H1 (cell line): Measurements from ENCODE around the gene SLC27A2. TPM values are rescaled to one million over a fixed set of nuclear protein-coding genes. Genes with fewer than 3 reads are reported as not detected.
"Not testable (repeated sequence)": the region's sequence is repeated elsewhere in the genome, so short reads cannot be mapped to it uniquely, and the experiment has no call there.

Experiments used
- CTCF ChIA-PET: fragments of 300-600 bp; sonication (Branson Sonifier 250); formaldehyde crosslinking; loops from one replicate; lab custom pipeline; 2021; ENCODE audit not compliant: partially characterized antibody; lab: Charles Lee
- POLR2A ChIA-PET: fragments of 300-600 bp; sonication (Branson Sonifier 250); formaldehyde crosslinking; loops from one replicate; lab custom pipeline; 2021; ENCODE audit warnings: inconsistent platforms; ENCODE audit not compliant: partially characterized antibody; lab: Charles Lee
- DNase-seq, 2 experiments: peaks; one replicate each; pipeline versions ENCODE4 v3.0.0 to v3.0.0-alpha.2; 2010 to 2022; ENCODE audit warnings: low spot score in 2 of 2, low read depth in 1 of 2, mixed read lengths in 1 of 2
- FAIRE-seq: peaks from 2 replicates; lab custom pipeline; 2011; peaks lifted over from hg19 to GRCh38; lab: Jason Lieb, UNC
- H2AFZ ChIP-seq: 2 replicates; pipeline ENCODE4 v1.8.1; 2012; ENCODE audit warnings: low read length, inconsistent platforms
- H2AK5ac ChIP-seq: 2 replicates; pipeline ENCODE4 v1.6.1; 2013; ENCODE audit warnings: low read depth, low read length
- H2BK120ac ChIP-seq: replicated peaks from 2 replicates; pipeline ENCODE3; 2013; ENCODE audit warnings: low read depth, low read length, inconsistent platforms
- H2BK12ac ChIP-seq: 2 replicates; pipeline ENCODE4 v1.6.1; 2013; ENCODE audit warnings: low read depth, low read length
- H2BK15ac ChIP-seq: 2 replicates; pipeline ENCODE4 v1.6.1; 2013; ENCODE audit warnings: low read length
- H2BK20ac ChIP-seq: 2 replicates; pipeline ENCODE4 v1.6.1; 2013; ENCODE audit warnings: low read length
- H2BK5ac ChIP-seq: 2 replicates; pipeline ENCODE4 v1.6.1; 2013; ENCODE audit warnings: low read depth, low read length
- H3K14ac ChIP-seq: 2 replicates; pipeline ENCODE4 v1.6.1; 2013; ENCODE audit warnings: inconsistent platforms; ENCODE audit not compliant: insufficient read length
- H3K18ac ChIP-seq: 2 replicates; pipeline ENCODE4 v1.6.1; 2013; ENCODE audit warnings: low read length; ENCODE audit errors: extremely low read depth
- H3K23ac ChIP-seq: 2 replicates; pipeline ENCODE4 v1.6.1; 2013; ENCODE audit warnings: inconsistent platforms; ENCODE audit not compliant: insufficient read length
- H3K23me2 ChIP-seq: 2 replicates; pipeline ENCODE4 v1.6.1; 2013; ENCODE audit warnings: low read depth, low read length
- H3K27ac ChIP-seq: 2 replicates; pipeline ENCODE4 v1.6.1; 2011; ENCODE audit warnings: low read depth, low read length, inconsistent platforms
- H3K27me3 ChIP-seq, 4 experiments: replicated peaks in 1 of 4; 1 replicate in 1 of 4; 2 replicates in 3 of 4; pipeline versions ENCODE4 v1.6.1 to v1.8.1; 2011 to 2013; ENCODE audit warnings: low read length in 3 of 4, mild to moderate bottlenecking in 3 of 4, inconsistent platforms in 2 of 4, mixed read lengths in 2 of 4, moderate library complexity in 1 of 4; ENCODE audit not compliant: control insufficient read depth in 3 of 4, insufficient read depth in 3 of 4; ENCODE audit errors: extremely low read depth in 1 of 4
- H3K36me3 ChIP-seq, 4 experiments: 2 replicates each; pipeline versions ENCODE4 v1.6.1 to v1.8.1; 2011 to 2013; ENCODE audit warnings: mild to moderate bottlenecking in 4 of 4, low read length in 3 of 4, moderate library complexity in 2 of 4, control low read depth in 1 of 4, inconsistent platforms in 1 of 4; ENCODE audit not compliant: insufficient read depth in 4 of 4, control insufficient read depth in 2 of 4
- H3K4ac ChIP-seq: replicated peaks from 2 replicates; pipeline ENCODE3; 2013; ENCODE audit warnings: low read length, low read depth, mixed read lengths, inconsistent platforms; ENCODE audit not compliant: insufficient read length
- H3K4me1 ChIP-seq, 4 experiments: replicated peaks in 1 of 4; 1 replicate in 1 of 4; 2 replicates in 3 of 4; pipeline versions ENCODE4 v1.6.1 to v1.8.1; 2011 to 2013; ENCODE audit warnings: low read length in 3 of 4, inconsistent platforms in 2 of 4, mixed read lengths in 1 of 4; ENCODE audit not compliant: insufficient read depth in 4 of 4, control insufficient read depth in 3 of 4
- H3K4me2 ChIP-seq, 2 experiments: 2 replicates each; pipeline versions ENCODE4 v1.6.1 to v1.8.1; 2011 to 2013; ENCODE audit warnings: low read depth in 2 of 2, low read length in 2 of 2, control low read depth in 1 of 2, inconsistent platforms in 1 of 2, mild to moderate bottlenecking in 1 of 2; ENCODE audit not compliant: insufficient read depth in 1 of 2
- H3K4me3 ChIP-seq, 4 experiments: fragments of 200-600, 300-600 bp in 1 of 4; sonication (generic), shearing (Covaris generic), sonication (Bioruptor Twin) in 1 of 4; 2 replicates each; pipeline versions ENCODE4 v1.5.1 to v1.8.1; 2011 to 2016; ENCODE audit warnings: low read length in 4 of 4, low read depth in 3 of 4, control low read depth in 2 of 4, inconsistent platforms in 2 of 4, mild to moderate bottlenecking in 2 of 4, mixed read lengths in 1 of 4, moderate library complexity in 1 of 4; ENCODE audit not compliant: insufficient read depth in 2 of 4; ENCODE audit errors: extremely low read depth in 1 of 4
- H3K56ac ChIP-seq: replicated peaks from 2 replicates; pipeline ENCODE3; 2013; ENCODE audit warnings: low read depth, mild to moderate bottlenecking, mixed read lengths, low read length, inconsistent platforms; ENCODE audit not compliant: insufficient read length
- H3K79me1 ChIP-seq: 2 replicates; pipeline ENCODE4 v1.6.1; 2013; ENCODE audit warnings: low read depth, low read length, control low read depth
- H3K79me2 ChIP-seq, 2 experiments: 2 replicates each; pipeline versions ENCODE4 v1.6.1 to v1.8.1; 2012 to 2013; ENCODE audit warnings: low read length in 2 of 2, mild to moderate bottlenecking in 2 of 2, inconsistent platforms in 1 of 2; ENCODE audit not compliant: insufficient read depth in 2 of 2, control insufficient read depth in 1 of 2
- H3K9ac ChIP-seq, 4 experiments: replicated peaks in 1 of 4; 1 replicate in 1 of 4; 2 replicates in 3 of 4; pipeline versions ENCODE4 v1.6.1 to v1.8.1; 2011 to 2013; ENCODE audit warnings: low read depth in 3 of 4, low read length in 3 of 4, control low read depth in 2 of 4, mild to moderate bottlenecking in 2 of 4, moderate library complexity in 2 of 4, inconsistent platforms in 1 of 4; ENCODE audit errors: extremely low read depth in 1 of 4
- H3K9me3 ChIP-seq, 2 experiments: 2 replicates each; pipeline versions ENCODE4 v1.6.1 to v1.8.1; 2012 to 2013; ENCODE audit warnings: mild to moderate bottlenecking in 2 of 2, moderate library complexity in 2 of 2, control low read depth in 1 of 2, inconsistent platforms in 1 of 2, low read depth in 1 of 2, low read length in 1 of 2, mixed read lengths in 1 of 2; ENCODE audit not compliant: insufficient read depth in 2 of 2
- H4K20me1 ChIP-seq, 2 experiments: replicated peaks in 1 of 2; 2 replicates each; pipeline versions ENCODE3 to v1.8.1; 2011 to 2013; ENCODE audit warnings: inconsistent platforms in 2 of 2, low read length in 2 of 2, mild to moderate bottlenecking in 1 of 2; ENCODE audit not compliant: insufficient read depth in 2 of 2, control insufficient read depth in 1 of 2
- H4K5ac ChIP-seq: 2 replicates; pipeline ENCODE4 v1.6.1; 2013; ENCODE audit warnings: low read length, low read depth, mixed read lengths, inconsistent platforms; ENCODE audit not compliant: insufficient read length
- H4K8ac ChIP-seq: 2 replicates; pipeline ENCODE4 v1.8.0; 2013; ENCODE audit warnings: mild to moderate bottlenecking, moderate library complexity, low read length, inconsistent platforms; ENCODE audit not compliant: insufficient read depth; ENCODE audit errors: extremely low read depth
- H4K91ac ChIP-seq: replicated peaks from 2 replicates; pipeline ENCODE3; 2013; ENCODE audit warnings: low read length, mixed read lengths, inconsistent platforms; ENCODE audit not compliant: insufficient read length
- WGBS, 2 experiments: shearing (Covaris generic) in 1 of 2; methylation state at CpG; one replicate each; pipeline versions ENCODE4 v1.1.6 to v1.1.7; 2013 to 2015; ENCODE audit warnings: low lambda C conversion rate in 2 of 2, mixed read lengths in 2 of 2, inconsistent platforms in 1 of 2, low coverage in 1 of 2, missing lambda C conversion rate in 1 of 2; ENCODE audit not compliant: insufficient replicate concordance in 2 of 2, insufficient coverage in 1 of 2, insufficient read length in 1 of 2; ENCODE audit errors: extremely low coverage in 1 of 2, missing lambda C conversion rate in 1 of 2; 5-methylcytosine and 5-hydroxymethylcytosine counted together
- polyA plus RNA-seq, 7 experiments: library from polyadenylated mRNA; depleted of rRNA in 3 of 7; stranded (reverse) in 5 of 7; unstranded in 2 of 7; fragments of >200 nt in 5 of 7; fragments of 200-250 nt in 2 of 7; gene quantifications; 1 replicate in 5 of 7; 2 replicates in 1 of 7; 4 replicates in 1 of 7; pipeline versions ENCODE4 v1.2.1 to v1.2.3, GENCODE V29; 2011 to 2013; ENCODE audit warnings: missing spikeins in 2 of 7, mixed read lengths in 2 of 7
- total RNA-seq: library from RNA; stranded (reverse); fragmentation: NEBNext Ultra II Directional; extraction: Animal tissue kit (Norgen Biotek cat#: 25700); gene quantifications from 2 replicates; pipeline ENCODE4 v1.2.1, GENCODE V29; 2021

The SLC27A2 gene
- total and polyA plus RNA-seq, 2 of the 8 experiments (the other 6 are each of a cell fraction or from before 2014, with no cell fraction given) = 5.6 to 5.8 TPM

- H3K4ac ChIP-seq, CTCF ChIA-PET: not testable (repeated sequence)
These were observed 9.6 kb upstream of the SLC27A2 start for GRCh38 chr15:50172360-50172895.

More at GRCh38 chr15:50172360-50172895, 9.6 kb upstream of the SLC27A2 start:
- H3K27me3 ChIP-seq, H3K4me1 ChIP-seq, H2AFZ ChIP-seq, H2BK120ac ChIP-seq, H2BK15ac ChIP-seq, H2AK5ac ChIP-seq, H3K79me2 ChIP-seq, H3K23me2 ChIP-seq, H3K4me2 ChIP-seq, H3K27ac ChIP-seq, H3K79me1 ChIP-seq, H4K8ac ChIP-seq, H3K9ac ChIP-seq, H2BK20ac ChIP-seq, H4K91ac ChIP-seq, H4K20me1 ChIP-seq, DNase-seq, H3K36me3 ChIP-seq, H3K4me3 ChIP-seq, POLR2A ChIA-PET, H3K18ac ChIP-seq, H4K5ac ChIP-seq, H3K23ac ChIP-seq, H3K14ac ChIP-seq, H2BK12ac ChIP-seq, H2BK5ac ChIP-seq, FAIRE-seq, H3K56ac ChIP-seq, H3K9me3 ChIP-seq: not testable (repeated sequence)
- WGBS, 2 experiments = 85% methylated on average over 24 of the region's 35 CpGs; no CpG with 5 or more reads in 1 of the 2 experiments
